Upper lobe of right lung (tissue), 1 donor: ENCODE measurements around the gene FCRL6. TPM values are rescaled to one million over a fixed set of nuclear protein-coding genes. Genes with fewer than 3 reads are reported as not detected.
A peak's percentile ranks its signal among the peaks of the same experiment; 100 is the strongest.

Experiments used
- ATAC-seq: fragments of 200-7000 bp; cut with Tn5 transposase; one replicate; pipeline ENCODE4 v1.9.1; 2020; ENCODE audit warnings: mild to moderate bottlenecking, moderate library complexity
- DNase-seq: peaks from one replicate; pipeline ENCODE4 v3.0.0-alpha.2; 2020
- H3K27ac ChIP-seq: fragments of 200-600 bp; one replicate; pipeline ENCODE4 v1.8.0; 2022
- H3K27me3 ChIP-seq: fragments of 200-600 bp; one replicate; pipeline ENCODE4 v1.8.0; 2022; ENCODE audit warnings: mild to moderate bottlenecking
- H3K36me3 ChIP-seq: fragments of 200-600 bp; one replicate; pipeline ENCODE4 v1.8.0; 2022
- H3K4me1 ChIP-seq: fragments of 200-600 bp; one replicate; pipeline ENCODE4 v1.8.0; 2022
- H3K4me3 ChIP-seq: fragments of 200-600 bp; one replicate; pipeline ENCODE4 v1.8.0; 2022; ENCODE audit warnings: mild to moderate bottlenecking
- H3K9me3 ChIP-seq: fragments of 200-600 bp; one replicate; pipeline ENCODE4 v1.8.0; 2022
- intact Hi-C: fragments of 100-400 bp; cut with DNase I; formaldehyde crosslinking; loops from one replicate; pipeline ENCODE4 v1.11.0; 2022
- total RNA-seq: library from RNA; stranded (reverse); fragmentation: NEBNext Ultra II Directional; extraction: Animal tissue kit (Norgen Biotek cat#: 25700); gene quantifications from one replicate; pipeline ENCODE4 v1.2.1, GENCODE V29; 2021
- TF ChIP-seq, protein P1 (sequence below): fragments of 200-600 bp; IDR thresholded peaks from one replicate; pipeline ENCODE4 v1.8.0; 2022; ENCODE audit warnings: antibody characterized with exemption
- donor health status: DM: no; HTN: yes; CAD: no; lungs with severe emphysema.

Gene FCRL6
- total RNA-seq, 1 donor from 2014 or later, result 3.2 TPM

- H3K27me3 ChIP-seq, result no peaks in the 10 kb centered on the region
- peaks cover 8% of the 10 kb centered on the region for H3K36me3 ChIP-seq
- peak; percentile 75 for DNase-seq
- no peak overlapping the region for H3K27ac ChIP-seq
- peak; percentile 84 for ATAC-seq
- TF ChIP-seq, protein P1, sequence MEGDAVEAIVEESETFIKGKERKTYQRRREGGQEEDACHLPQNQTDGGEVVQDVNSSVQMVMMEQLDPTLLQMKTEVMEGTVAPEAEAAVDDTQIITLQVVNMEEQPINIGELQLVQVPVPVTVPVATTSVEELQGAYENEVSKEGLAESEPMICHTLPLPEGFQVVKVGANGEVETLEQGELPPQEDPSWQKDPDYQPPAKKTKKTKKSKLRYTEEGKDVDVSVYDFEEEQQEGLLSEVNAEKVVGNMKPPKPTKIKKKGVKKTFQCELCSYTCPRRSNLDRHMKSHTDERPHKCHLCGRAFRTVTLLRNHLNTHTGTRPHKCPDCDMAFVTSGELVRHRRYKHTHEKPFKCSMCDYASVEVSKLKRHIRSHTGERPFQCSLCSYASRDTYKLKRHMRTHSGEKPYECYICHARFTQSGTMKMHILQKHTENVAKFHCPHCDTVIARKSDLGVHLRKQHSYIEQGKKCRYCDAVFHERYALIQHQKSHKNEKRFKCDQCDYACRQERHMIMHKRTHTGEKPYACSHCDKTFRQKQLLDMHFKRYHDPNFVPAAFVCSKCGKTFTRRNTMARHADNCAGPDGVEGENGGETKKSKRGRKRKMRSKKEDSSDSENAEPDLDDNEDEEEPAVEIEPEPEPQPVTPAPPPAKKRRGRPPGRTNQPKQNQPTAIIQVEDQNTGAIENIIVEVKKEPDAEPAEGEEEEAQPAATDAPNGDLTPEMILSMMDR, result peak; percentile 51
- no peaks in the 10 kb centered on the region for H3K9me3 ChIP-seq
- H3K4me1 ChIP-seq, result peaks cover 29% of the 10 kb centered on the region
- H3K4me3 ChIP-seq, result peak overlapping the region; percentile 5
- intact Hi-C loops, result no loop called here
Observed at GRCh38 chr1:159829273-159829634, 27.1 kb downstream of the FCRL6 start.

- TF ChIP-seq, protein P1, result no peak
- intact Hi-C loops, result no loop called here
- H3K4me3 ChIP-seq, result peak overlapping the region; percentile 5
- H3K36me3 ChIP-seq, result peaks cover 8% of the 10 kb centered on the region
- no peak for ATAC-seq
- no peaks in the 10 kb centered on the region for H3K27me3 ChIP-seq
- no peak for DNase-seq
- peaks cover 29% of the 10 kb centered on the region for H3K4me1 ChIP-seq
- H3K27ac ChIP-seq, result no peak overlapping the region
- no peaks in the 10 kb centered on the region for H3K9me3 ChIP-seq
Observed at GRCh38 chr1:159829822-159830465, 27.8 kb downstream of the FCRL6 start.

GRCh38 chr1:159830722-159831121, 28.6 kb downstream of the FCRL6 start:
- no peaks in the 10 kb centered on the region for H3K9me3 ChIP-seq
- peaks cover 8% of the 10 kb centered on the region for H3K36me3 ChIP-seq
- TF ChIP-seq, protein P1, result no peak
- H3K27ac ChIP-seq, result no peak overlapping the region
- no peak overlapping the region for H3K4me3 ChIP-seq
- DNase-seq (no peak), ATAC-seq (no peak)
- intact Hi-C loops, result no loop called here
- peaks cover 28% of the 10 kb centered on the region for H3K4me1 ChIP-seq
- no peaks in the 10 kb centered on the region for H3K27me3 ChIP-seq

GRCh38 chr1:159831412-159832141, 29.4 kb downstream of the FCRL6 start:
- Histone ChIP-seq H3K27ac (no peak overlapping the region), H3K4me3 (no peak overlapping the region), H3K27me3 (no peaks in the 10 kb centered on the region), H3K36me3 (peaks cover 13% of the 10 kb centered on the region), H3K4me1 (peaks cover 23% of the 10 kb centered on the region), H3K9me3 (no peaks in the 10 kb centered on the region)
- DNase-seq (no peak), ATAC-seq (no peak)
- intact Hi-C loops, result no loop called here
- TF ChIP-seq, protein P1, result no peak

DNA sequence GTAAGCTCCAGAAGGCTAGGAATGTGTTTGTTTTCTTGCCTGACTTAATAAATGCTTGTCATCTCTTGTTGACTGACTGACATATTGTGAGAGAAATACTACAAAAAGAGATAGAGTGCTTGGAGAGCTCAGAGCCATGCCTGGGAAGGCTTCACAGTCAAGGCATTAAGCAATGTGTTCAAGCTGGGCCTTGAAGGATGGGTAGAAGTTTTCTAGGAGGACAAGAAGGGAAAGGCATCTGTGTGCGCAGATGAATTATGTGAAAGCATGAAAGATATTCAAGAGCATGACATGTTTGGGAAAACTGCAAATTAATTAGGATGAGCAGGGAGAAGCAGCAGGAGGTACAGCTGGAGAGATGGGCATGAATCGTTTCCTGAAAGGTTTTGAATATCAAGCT, 30.1 kb downstream of the FCRL6 start:
- ATAC-seq (no peak), DNase-seq (no peak)
- peaks cover 23% of the 10 kb centered on the region for H3K4me1 ChIP-seq
- intact Hi-C loops, result no loop called here
- H3K4me3 ChIP-seq, result no peak overlapping the region
- H3K36me3 ChIP-seq, result peaks cover 13% of the 10 kb centered on the region
- H3K27me3 ChIP-seq, result no peaks in the 10 kb centered on the region
- TF ChIP-seq, protein P1, result no peak
- H3K27ac ChIP-seq, result no peak overlapping the region
- no peaks in the 10 kb centered on the region for H3K9me3 ChIP-seq
